Omental fat pad (tissue), 4 donors: Measurements from ENCODE around the gene ACYP2. TPM values are rescaled to one million over a fixed set of nuclear protein-coding genes. Genes with fewer than 3 reads are reported as not detected.

ENCODE experiments used
- ATAC-seq: fragments of 150-250 bp; one replicate; pipeline ENCODE4 v1.9.1; 2016; ENCODE audit warnings: mild to moderate bottlenecking, moderate library complexity; ENCODE audit not compliant: low FRiP score
- DNase-seq: peaks from one replicate; pipeline ENCODE4 v3.0.0-alpha.2; 2019; ENCODE audit warnings: low spot score
- CTCF ChIP-seq, 3 donors: fragments of 450-650 bp; IDR thresholded peaks; one replicate each; pipeline ENCODE4 v1.5.1; 2016 to 2017; ENCODE audit warnings: antibody characterized with exemption in 3 of 3, mild to moderate bottlenecking in 3 of 3, moderate library complexity in 2 of 3
- total RNA-seq, 4 donors: library from RNA; depleted of rRNA; stranded (reverse); fragments of >200 nt; gene quantifications; one replicate each; pipeline ENCODE4 v1.1.0, GENCODE V29; 2016

The ACYP2 gene
- total RNA-seq, 4 donors from 2014 or later, result 15.1 to 20.0 (median 18.2) TPM

- ATAC-seq, result no peak
- DNase-seq, result no peak
- TF ChIP-seq CTCF (IDR thresholded peaks at IDR 0.05), result no peak
These were observed 38.1 kb upstream of the ACYP2 start for GRCh38 chr2:54077088-54077900.

GRCh38 chr2:54079331-54079730 is 36.1 kb upstream of the ACYP2 start:
- no peak for TF ChIP-seq CTCF (IDR thresholded peaks at IDR 0.05)
- DNase-seq (no peak), ATAC-seq (no peak)

- DNase-seq, result no peak
- TF ChIP-seq CTCF (IDR thresholded peaks at IDR 0.05), result no peak
- ATAC-seq, result no peak
These were observed 33.8 kb upstream of the ACYP2 start for GRCh38 chr2:54081574-54081973.

- DNase-seq (no peak), ATAC-seq (no peak)
- TF ChIP-seq CTCF (IDR thresholded peaks at IDR 0.05), result no peak
These were observed 32.4 kb upstream of the ACYP2 start for GRCh38 chr2:54083021-54083420.

- DNase-seq, result no peak
- no peak for TF ChIP-seq CTCF (IDR thresholded peaks at IDR 0.05)
These were observed 32.0 kb upstream of the ACYP2 start for GRCh38 chr2:54083445-54083844.

GRCh38 chr2:54084600-54084999 is 30.8 kb upstream of the ACYP2 start:
- TF ChIP-seq CTCF (IDR thresholded peaks at IDR 0.05), result no peak
- DNase-seq (no peak), ATAC-seq (no peak)

More at GRCh38 chr2:54083445-54083844, 32.0 kb upstream of the ACYP2 start:
- ATAC-seq, result no peak

GRCh38 chr2:54085069-54085468 is 30.3 kb upstream of the ACYP2 start:
- no peak for DNase-seq
- no peak for TF ChIP-seq CTCF (IDR thresholded peaks at IDR 0.05)
- ATAC-seq, result no peak
